ENCODE measurements around the gene ANKS3. TPM values are rescaled to one million over a fixed set of nuclear protein-coding genes. Genes with fewer than 3 reads are reported as not detected.

ANKS3 gene
- total and polyA plus RNA-seq, 2 of the 8 experiments (the other 6 are each of a cell fraction or from before 2014, with no cell fraction given), result 15.5 to 23.9 TPM

DNA sequence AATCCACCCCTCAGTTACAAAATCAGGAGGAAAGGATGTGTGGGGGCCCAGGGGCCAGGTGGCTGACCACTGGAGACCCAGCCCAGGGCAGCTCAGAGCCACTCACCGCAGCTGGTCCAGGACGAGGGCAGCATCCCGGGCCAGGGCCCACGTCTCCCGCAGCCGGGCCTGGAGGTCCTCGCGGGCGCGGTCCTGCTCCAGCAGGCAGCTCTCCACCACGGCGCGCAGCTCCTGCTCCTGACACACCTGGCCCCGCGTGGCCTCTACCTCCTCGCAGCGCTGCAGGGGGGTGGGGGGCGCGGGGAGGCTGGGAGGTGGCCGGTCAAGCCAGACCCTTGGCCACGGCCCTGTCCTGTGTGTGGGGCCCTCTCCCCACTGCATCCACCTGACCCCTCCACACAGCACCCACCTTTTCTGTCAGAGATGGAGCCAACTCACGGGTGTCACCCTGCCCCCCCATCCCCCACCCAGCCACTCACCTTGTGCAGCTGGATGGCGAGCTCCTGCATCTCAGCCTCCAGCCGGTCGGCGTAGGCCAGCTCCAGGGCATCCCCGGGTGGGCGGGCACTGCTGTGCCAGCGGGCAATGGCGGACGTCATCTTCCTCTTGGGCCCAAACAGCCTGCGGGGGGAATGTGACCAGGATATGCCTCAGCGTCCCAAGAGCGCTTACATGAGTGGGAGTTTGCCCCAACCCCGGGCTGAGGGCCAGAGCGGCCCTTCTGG lies 35.6 kb downstream of the ANKS3 start (continued):
- no peak for TF ChIP-seq SP1 (IDR thresholded peaks at IDR 0.05; ENCODE audit: low read depth, low read length)
- 0 out of 3 replicates have a peak, but pooled peaks of 1 of the 2 experiments have one; percentile 25 for TF ChIP-seq POLR2A (IDR thresholded peaks at IDR 0.05; ENCODE audit: control extremely low read depth in 1 of 2, low read depth in 2 of 2, low read length in 2 of 2)
- TF ChIP-seq HDAC2 (IDR thresholded peaks at IDR 0.05; ENCODE audit: borderline replicate concordance in 1 of 2, low read depth in 2 of 2, low read length in 2 of 2), result no peak
- no peak for TF ChIP-seq EZH2 (IDR thresholded peaks at IDR 0.05; ENCODE audit: low read depth, low read length, severe bottlenecking)
- TF ChIP-seq EGR1 (IDR thresholded peaks at IDR 0.05; ENCODE audit: borderline replicate concordance, low read depth, low read length), result no peak

Measured in H1 (cell line).